ENCODE measurements around the gene CAMK1D.

Gene CAMK1D

GRCh38 chr10:12766223-12766622 is 416.9 kb downstream of the CAMK1D start:
- DNase-seq (ENCODE audit: low read depth in 3 of 3): no peak

GRCh38 chr10:12768156-12769100 is 419.1 kb downstream of the CAMK1D start:
- no peak for DNase-seq (ENCODE audit: low read depth in 3 of 3)

- DNase-seq (ENCODE audit: low read depth in 3 of 3): no peak
Observed at GRCh38 chr10:12769323-12770044, 420.1 kb downstream of the CAMK1D start.

- DNase-seq (ENCODE audit: low read depth in 3 of 3): no peak
Observed at GRCh38 chr10:12771981-12772760, 422.8 kb downstream of the CAMK1D start.

GRCh38 chr10:12772797-12773587 is 423.6 kb downstream of the CAMK1D start:
- no peak for DNase-seq (ENCODE audit: low read depth in 3 of 3)

- DNase-seq (ENCODE audit: low read depth in 3 of 3): no peak
Observed at GRCh38 chr10:12774204-12774894, 425.0 kb downstream of the CAMK1D start.

- no peak for DNase-seq (ENCODE audit: low read depth in 3 of 3)
Observed at GRCh38 chr10:12777840-12778585, 428.7 kb downstream of the CAMK1D start.

- DNase-seq (ENCODE audit: low read depth in 3 of 3): no peak
Observed at GRCh38 chr10:12780634-12781601, 431.6 kb downstream of the CAMK1D start.

- DNase-seq (ENCODE audit: low read depth in 3 of 3): no peak
Observed at GRCh38 chr10:12781976-12782375, 432.6 kb downstream of the CAMK1D start.

GRCh38 chr10:12782537-12782936 is 433.2 kb downstream of the CAMK1D start:
- peak in 1 of 3 experiments; percentile 6 for DNase-seq (ENCODE audit: low read depth in 3 of 3)

- no peak for DNase-seq (ENCODE audit: low read depth in 3 of 3)
Observed at GRCh38 chr10:12783293-12783692, 433.9 kb downstream of the CAMK1D start.

GRCh38 chr10:12784646-12785045 is 435.3 kb downstream of the CAMK1D start:
- no peak for DNase-seq (ENCODE audit: low read depth in 3 of 3)

- no peak for DNase-seq (ENCODE audit: low read depth in 3 of 3)
Observed at GRCh38 chr10:12785415-12785831, 436.1 kb downstream of the CAMK1D start.

- no peak for DNase-seq (ENCODE audit: low read depth in 3 of 3)
Observed at GRCh38 chr10:12787297-12787696, 437.9 kb downstream of the CAMK1D start.

- DNase-seq (ENCODE audit: low read depth in 3 of 3): no peak
Observed at GRCh38 chr10:12788277-12788676, 438.9 kb downstream of the CAMK1D start.

GRCh38 chr10:12790270-12790669 is 440.9 kb downstream of the CAMK1D start:
- no peak for DNase-seq (ENCODE audit: low read depth in 3 of 3)

- DNase-seq (ENCODE audit: low read depth in 3 of 3): no peak
Observed at GRCh38 chr10:12791728-12792127, 442.4 kb downstream of the CAMK1D start.

- DNase-seq (ENCODE audit: low read depth in 3 of 3): no peak
Observed at GRCh38 chr10:12792889-12793556, 443.7 kb downstream of the CAMK1D start.

All from stimulated activated CD4-positive, alpha-beta T cell treated with anti-CD3 and anti-CD28 coated beads, TNF-alpha, amount 100 ng/mL, for 4 hours (primary cell).